Brain microvascular endothelial cell (primary cell): ENCODE measurements around the gene OS9.
A peak's percentile ranks its signal among the peaks of the same experiment; 100 is the strongest.

Experiments used
- DNase-seq: peaks from one replicate; pipeline ENCODE4 v3.0.0-alpha.2; 2020
- H3K27ac ChIP-seq: fragments of 250-450 bp; sonication (Bioruptor Pico); 2 replicates; pipeline ENCODE4 v1.5.1; 2020; ENCODE audit warnings: mild to moderate bottlenecking, moderate library complexity
- H3K27me3 ChIP-seq: fragments of 250-450 bp; sonication (Bioruptor Pico); replicated peaks from 2 replicates; pipeline ENCODE4 v1.5.1; 2020; ENCODE audit warnings: mild to moderate bottlenecking
- H3K36me3 ChIP-seq: fragments of 250-450 bp; sonication (Bioruptor Pico); replicated peaks from 2 replicates; pipeline ENCODE4 v1.5.1; 2020; ENCODE audit warnings: mild to moderate bottlenecking
- H3K4me3 ChIP-seq: 2 replicates; pipeline ENCODE4 v1.5.1; 2011; ENCODE audit warnings: low read depth, mild to moderate bottlenecking, control low read depth, low read length, moderate library complexity
- in situ Hi-C: cut with HindIII; loops from 2 replicates; pipeline ENCODE4 v1.10.0; 2017; ENCODE audit warnings: low sequenced_read_pairs, low pct_ligation_motif_present
- TF ChIP-seq, protein P1 (sequence below): IDR thresholded peaks from 2 replicates; pipeline ENCODE4 v1.5.1; 2011; ENCODE audit warnings: low read depth, mild to moderate bottlenecking, moderate library complexity, low read length, control low read depth, inconsistent platforms; ENCODE audit errors: missing control alignments

The OS9 gene

DNA sequence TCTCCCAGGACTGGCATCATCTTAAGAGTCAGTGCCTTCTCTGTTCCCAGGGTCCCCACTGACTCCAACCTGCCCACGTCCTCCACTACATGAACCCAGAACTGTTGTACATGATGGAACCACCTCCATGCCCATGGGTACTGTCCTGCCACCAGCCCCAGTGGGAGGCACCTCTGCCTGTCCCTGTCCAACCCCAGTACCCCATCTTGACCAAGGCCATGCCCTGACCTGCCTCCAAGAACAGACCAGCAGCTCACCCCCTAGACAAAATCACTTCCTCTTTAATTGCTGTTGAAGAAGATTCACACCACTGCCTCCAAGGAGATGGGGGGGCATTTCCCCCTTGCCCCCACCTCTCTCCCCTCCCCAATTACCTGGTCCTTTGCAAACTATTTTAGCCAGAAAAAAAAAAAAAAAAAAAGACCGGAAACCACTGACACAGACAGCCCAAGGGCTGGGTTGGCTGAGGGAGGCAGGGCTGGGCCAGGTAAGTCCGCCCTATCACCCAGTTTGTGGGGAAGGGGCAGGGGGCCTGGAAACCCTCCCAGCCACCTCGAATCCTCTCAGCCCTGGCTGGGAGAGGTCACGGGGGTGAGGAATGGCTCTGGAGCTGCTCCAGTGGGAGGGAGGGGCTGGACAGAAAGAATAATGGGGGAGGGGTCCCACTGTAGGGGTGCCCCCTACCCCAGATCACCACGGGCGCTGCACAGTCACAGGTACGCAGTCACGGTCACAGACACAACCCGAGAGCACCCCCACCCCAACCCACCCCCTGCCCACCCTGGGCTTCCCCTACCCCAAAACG, 31.2 kb downstream of the OS9 start:
- no peak overlapping the region for H3K4me3 ChIP-seq
- no peak overlapping the region for H3K27ac ChIP-seq
- TF ChIP-seq, protein P1, sequence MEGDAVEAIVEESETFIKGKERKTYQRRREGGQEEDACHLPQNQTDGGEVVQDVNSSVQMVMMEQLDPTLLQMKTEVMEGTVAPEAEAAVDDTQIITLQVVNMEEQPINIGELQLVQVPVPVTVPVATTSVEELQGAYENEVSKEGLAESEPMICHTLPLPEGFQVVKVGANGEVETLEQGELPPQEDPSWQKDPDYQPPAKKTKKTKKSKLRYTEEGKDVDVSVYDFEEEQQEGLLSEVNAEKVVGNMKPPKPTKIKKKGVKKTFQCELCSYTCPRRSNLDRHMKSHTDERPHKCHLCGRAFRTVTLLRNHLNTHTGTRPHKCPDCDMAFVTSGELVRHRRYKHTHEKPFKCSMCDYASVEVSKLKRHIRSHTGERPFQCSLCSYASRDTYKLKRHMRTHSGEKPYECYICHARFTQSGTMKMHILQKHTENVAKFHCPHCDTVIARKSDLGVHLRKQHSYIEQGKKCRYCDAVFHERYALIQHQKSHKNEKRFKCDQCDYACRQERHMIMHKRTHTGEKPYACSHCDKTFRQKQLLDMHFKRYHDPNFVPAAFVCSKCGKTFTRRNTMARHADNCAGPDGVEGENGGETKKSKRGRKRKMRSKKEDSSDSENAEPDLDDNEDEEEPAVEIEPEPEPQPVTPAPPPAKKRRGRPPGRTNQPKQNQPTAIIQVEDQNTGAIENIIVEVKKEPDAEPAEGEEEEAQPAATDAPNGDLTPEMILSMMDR: no peak
- DNase-seq: no peak
- H3K27me3 ChIP-seq: no peaks in the 10 kb centered on the region
- in situ Hi-C loops: no loop called here
- peaks cover 8% of the 10 kb centered on the region for H3K36me3 ChIP-seq

DNA sequence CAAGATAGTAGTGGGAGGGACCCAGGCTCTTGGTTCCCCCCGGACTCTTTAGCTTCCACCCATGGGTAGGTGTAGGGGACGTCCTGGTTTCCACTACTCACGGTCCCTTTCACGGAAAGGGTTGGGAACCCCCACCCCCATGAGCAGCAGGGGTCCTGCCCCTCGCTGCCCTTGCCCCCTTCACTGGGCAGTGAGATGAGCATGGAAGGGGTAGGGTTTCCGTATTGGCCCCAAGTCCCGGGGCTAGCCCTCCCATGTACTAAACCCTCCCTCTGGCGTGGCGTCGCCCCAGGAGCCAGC, 31.9 kb downstream of the OS9 start:
- H3K4me3 ChIP-seq: peak overlapping the region; percentile 84
- TF ChIP-seq, protein P1: no peak
- peaks cover 4% of the 10 kb centered on the region for H3K36me3 ChIP-seq

DNA sequence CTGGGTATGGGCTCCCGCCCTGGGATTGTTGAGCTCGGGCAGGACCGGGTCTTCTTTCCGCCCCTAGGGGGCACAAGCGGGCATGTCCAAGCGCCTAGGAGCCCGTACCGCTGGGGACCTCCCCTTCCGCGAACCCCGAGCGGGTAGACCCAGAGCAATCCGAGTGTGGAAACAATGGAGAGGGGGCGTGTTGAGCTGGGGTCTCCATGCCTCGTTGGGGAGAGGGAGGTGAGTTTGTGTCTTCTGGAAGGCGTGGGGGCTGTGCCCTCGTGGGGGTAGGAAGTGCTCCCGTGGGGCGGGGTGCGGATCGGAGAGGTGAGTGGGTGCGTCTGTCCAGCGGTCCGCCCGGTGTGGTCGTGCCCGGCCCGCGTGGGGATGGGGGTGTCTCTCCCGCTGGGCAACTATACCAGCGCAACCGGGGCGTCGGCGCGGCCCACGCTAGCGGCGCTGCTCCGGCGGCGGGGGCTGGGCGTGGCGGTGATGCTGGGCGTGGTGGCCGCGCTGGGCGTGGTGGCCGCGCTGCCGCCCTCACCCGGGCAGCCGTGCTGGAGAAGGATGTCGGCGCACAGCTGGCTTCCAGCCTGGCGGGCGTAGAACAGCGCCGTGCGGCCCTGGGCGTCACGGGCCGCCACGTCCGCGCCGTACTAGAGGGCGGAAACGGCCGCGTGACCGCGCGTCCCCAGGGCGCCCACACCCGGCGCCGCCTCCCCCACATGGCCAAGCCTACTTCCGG, 32.4 kb downstream of the OS9 start:
- in situ Hi-C loops: no loop called here
- TF ChIP-seq, protein P1: peak; percentile 94
- H3K4me3 ChIP-seq: peak overlapping the region; percentile 84
- H3K36me3 ChIP-seq: no peaks in the 10 kb centered on the region
- DNase-seq: peak; percentile 79
- H3K27me3 ChIP-seq: no peaks in the 10 kb centered on the region
- peak overlapping the region; percentile 32 for H3K27ac ChIP-seq

More for the DNA sequence above, 31.9 kb downstream of the OS9 start:
- Histone ChIP-seq H3K27me3 (no peaks in the 10 kb centered on the region), H3K27ac (no peak overlapping the region)
- in situ Hi-C loops: no loop called here
- DNase-seq: no peak

DNA sequence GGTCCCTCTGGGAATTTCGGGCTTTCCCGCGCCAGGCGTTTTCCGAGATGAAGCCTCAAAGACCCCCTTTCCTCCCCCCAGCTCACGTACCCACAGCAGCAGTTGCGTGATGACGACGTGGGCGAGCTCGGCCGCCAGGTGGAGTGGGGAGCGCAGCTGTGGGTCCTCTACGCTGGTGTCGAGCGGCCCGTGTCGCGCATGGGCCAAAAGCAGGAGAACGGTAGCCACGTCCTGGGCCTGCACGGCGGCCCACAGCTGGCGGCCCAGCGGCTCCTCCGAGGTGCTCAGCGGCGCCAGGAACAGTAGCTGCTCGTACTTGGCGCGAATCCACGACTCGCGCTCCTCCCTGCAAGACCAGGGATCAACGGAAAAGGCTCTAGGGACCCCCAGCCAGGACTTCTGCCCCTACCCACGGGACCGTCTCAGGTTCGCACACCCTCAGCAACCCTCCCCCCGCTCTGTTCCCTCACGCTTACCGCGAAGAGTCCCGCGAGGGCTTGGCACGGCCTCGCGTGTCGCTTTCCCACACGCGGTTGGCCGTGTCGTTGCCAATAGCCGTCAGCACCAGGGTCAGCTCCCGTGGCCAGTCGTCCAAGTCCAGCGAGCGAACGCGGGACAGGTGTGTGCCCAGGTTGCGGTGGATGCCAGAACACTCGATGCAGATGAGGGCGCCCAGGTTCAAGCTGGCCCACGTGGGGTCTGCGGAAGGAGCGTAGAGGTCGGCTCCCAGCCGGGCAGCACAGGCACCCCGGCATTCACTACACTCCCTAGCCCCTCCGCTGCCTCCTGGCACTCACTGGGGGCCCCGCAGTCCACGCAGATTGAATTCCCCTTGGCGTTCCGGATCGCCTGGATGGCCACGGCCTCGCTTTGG, 33.2 kb downstream of the OS9 start:
- TF ChIP-seq, protein P1: peak; percentile 50
- H3K36me3 ChIP-seq: no peaks in the 10 kb centered on the region
- H3K27me3 ChIP-seq: no peaks in the 10 kb centered on the region
- no peak for DNase-seq
- H3K27ac ChIP-seq: no peak overlapping the region
- peak overlapping the region; percentile 84 for H3K4me3 ChIP-seq
- in situ Hi-C loops: no loop called here

DNA sequence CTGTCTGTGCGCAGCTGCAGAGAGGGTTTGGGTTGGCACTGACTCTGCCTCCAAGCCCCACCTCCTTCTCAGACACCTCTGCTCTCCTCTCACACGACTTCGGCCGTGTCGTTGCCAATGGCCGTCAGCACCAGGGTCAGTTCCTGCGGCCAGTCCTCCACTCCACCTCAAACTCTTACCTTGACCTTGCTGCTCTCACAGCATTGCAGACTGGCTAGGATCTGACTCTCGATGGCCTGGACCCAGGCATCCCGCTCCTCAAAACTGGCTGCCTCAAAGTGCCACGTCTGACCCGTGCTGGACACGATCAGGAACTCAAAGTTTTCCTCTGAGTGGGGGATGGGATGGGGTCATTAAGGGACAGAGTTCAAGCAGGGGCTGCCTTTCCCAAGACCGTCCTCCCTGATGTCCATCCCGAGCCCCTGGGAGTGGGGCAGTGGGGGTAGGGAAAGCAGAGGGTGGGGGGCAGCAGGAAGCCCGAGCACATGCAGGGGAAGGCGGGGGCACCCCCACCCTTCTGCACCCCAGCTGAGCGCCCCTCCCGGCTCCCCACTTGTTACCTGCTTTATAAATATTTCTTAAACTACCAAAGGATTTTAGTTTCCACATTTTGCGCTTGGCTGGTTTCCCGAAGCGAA, 33.9 kb downstream of the OS9 start:
- H3K36me3 ChIP-seq: no peaks in the 10 kb centered on the region
- H3K27ac ChIP-seq: no peak overlapping the region

More for the DNA sequence above, 33.9 kb downstream of the OS9 start:
- no peaks in the 10 kb centered on the region for H3K27me3 ChIP-seq
- H3K4me3 ChIP-seq: no peak overlapping the region
- TF ChIP-seq, protein P1: no peak
- no peak for DNase-seq
- in situ Hi-C loops: no loop called here
